ENCODE data around the gene TUBB.

DNA sequence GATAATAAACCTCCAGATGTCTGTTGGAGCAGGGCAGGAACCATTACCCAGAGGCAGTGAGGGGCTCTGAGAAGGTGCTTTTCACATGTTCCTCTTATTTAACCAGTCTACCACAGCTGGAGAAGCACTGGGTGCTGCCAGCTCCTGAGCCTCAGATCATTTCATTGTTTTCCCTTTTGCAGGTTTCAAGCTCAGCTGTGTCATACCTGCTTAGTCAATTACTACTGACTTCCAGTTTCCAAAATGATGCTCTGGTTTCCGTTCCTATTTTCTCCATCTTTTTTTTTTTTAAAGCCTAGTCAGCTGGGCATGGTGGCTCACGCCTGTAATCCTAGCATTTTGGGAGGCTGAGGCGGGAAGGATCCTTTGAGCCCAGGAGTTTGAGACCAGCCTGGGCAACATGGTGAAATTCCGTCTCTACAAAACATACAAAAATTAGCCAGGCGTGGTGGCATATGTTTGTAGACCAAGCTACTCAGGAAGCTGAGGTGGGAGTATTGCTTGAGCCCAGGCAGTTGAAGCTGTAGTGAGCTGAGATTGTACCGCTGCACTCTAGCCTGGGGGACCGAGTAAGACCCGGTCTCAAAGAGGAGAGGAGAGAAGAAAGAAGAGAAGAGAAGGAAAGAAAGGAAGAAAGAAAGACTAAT lies 15.6 kb downstream of the TUBB start:
- TF ChIP-seq, protein P1, sequence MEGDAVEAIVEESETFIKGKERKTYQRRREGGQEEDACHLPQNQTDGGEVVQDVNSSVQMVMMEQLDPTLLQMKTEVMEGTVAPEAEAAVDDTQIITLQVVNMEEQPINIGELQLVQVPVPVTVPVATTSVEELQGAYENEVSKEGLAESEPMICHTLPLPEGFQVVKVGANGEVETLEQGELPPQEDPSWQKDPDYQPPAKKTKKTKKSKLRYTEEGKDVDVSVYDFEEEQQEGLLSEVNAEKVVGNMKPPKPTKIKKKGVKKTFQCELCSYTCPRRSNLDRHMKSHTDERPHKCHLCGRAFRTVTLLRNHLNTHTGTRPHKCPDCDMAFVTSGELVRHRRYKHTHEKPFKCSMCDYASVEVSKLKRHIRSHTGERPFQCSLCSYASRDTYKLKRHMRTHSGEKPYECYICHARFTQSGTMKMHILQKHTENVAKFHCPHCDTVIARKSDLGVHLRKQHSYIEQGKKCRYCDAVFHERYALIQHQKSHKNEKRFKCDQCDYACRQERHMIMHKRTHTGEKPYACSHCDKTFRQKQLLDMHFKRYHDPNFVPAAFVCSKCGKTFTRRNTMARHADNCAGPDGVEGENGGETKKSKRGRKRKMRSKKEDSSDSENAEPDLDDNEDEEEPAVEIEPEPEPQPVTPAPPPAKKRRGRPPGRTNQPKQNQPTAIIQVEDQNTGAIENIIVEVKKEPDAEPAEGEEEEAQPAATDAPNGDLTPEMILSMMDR (IDR thresholded peaks at IDR 0.05; ENCODE audit: poor library complexity) = no peak
- TF ChIP-seq EZH2 (IDR thresholded peaks at IDR 0.05; ENCODE audit: borderline replicate concordance) = no peak
- TF ChIP-seq EZH2phosphoT487 (IDR thresholded peaks at IDR 0.05; ENCODE audit: low read depth, severe bottlenecking, unreplicated experiment) = no peak
